Measurements from ENCODE around the gene SERTM2. TPM values are rescaled to one million over a fixed set of nuclear protein-coding genes. Genes with fewer than 3 reads are reported as not detected.

Gene SERTM2
- total and polyA plus RNA-seq, 2 of the 8 experiments (the other 6 are each of a cell fraction or from before 2014, with no cell fraction given): 0.45 to 0.58 TPM

DNA sequence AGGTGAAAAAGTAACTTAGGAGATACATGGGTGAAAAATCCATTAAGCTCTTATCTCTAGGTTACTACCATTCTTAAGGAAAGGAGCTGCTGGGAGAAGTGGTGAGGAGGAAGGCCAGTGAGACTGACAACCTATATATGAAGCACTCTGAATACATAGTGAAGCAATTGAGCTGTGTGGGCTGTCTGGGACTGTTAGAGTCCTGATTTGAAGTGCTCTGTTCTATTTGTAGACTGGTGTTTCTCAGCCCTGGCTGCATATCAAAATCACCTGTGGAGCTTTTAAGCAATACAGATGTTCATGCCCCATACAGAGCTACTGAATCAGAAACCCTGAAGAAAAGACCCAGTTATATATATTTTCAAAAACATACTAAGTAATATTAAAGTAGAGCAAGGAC is 3.9 kb downstream of the SERTM2 start (continued):
- TF ChIP-seq JUN (IDR thresholded peaks at IDR 0.05; ENCODE audit: low read depth, low read length) (no peak), CBX8 (IDR thresholded peaks at IDR 0.05; ENCODE audit: borderline replicate concordance, low read depth, low read length) (no peak)
